ENCODE measurements around the gene MEF2D. TPM values are rescaled to one million over a fixed set of nuclear protein-coding genes. Genes with fewer than 3 reads are reported as not detected.

Gene MEF2D
- total RNA-seq, 1 donor from 2014 or later, result 51.0 TPM

- ATAC-seq, result no peak
- H3K9me3 ChIP-seq, result no peaks in the 10 kb centered on the region
- peaks cover 21% of the 10 kb centered on the region for H3K4me1 ChIP-seq
- H3K36me3 ChIP-seq, result no peaks in the 10 kb centered on the region
- H3K27ac ChIP-seq, result no peak overlapping the region
- no peak overlapping the region for H3K4me3 ChIP-seq
- intact Hi-C loops (cut with DNase I), result no loop called here
- no peak for DNase-seq
- no peaks in the 10 kb centered on the region for H3K27me3 ChIP-seq (ENCODE audit: low read depth)
- TF ChIP-seq, protein P1, sequence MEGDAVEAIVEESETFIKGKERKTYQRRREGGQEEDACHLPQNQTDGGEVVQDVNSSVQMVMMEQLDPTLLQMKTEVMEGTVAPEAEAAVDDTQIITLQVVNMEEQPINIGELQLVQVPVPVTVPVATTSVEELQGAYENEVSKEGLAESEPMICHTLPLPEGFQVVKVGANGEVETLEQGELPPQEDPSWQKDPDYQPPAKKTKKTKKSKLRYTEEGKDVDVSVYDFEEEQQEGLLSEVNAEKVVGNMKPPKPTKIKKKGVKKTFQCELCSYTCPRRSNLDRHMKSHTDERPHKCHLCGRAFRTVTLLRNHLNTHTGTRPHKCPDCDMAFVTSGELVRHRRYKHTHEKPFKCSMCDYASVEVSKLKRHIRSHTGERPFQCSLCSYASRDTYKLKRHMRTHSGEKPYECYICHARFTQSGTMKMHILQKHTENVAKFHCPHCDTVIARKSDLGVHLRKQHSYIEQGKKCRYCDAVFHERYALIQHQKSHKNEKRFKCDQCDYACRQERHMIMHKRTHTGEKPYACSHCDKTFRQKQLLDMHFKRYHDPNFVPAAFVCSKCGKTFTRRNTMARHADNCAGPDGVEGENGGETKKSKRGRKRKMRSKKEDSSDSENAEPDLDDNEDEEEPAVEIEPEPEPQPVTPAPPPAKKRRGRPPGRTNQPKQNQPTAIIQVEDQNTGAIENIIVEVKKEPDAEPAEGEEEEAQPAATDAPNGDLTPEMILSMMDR (IDR thresholded peaks at IDR 0.05), result no peak
Observed at GRCh38 chr1:156525071-156525501, 24.5 kb upstream of the MEF2D start.

- intact Hi-C loops (cut with DNase I), result no loop called here
- H3K27me3 ChIP-seq (ENCODE audit: low read depth), result no peaks in the 10 kb centered on the region
- no peak overlapping the region for H3K27ac ChIP-seq
- ATAC-seq (peak in 1 of 2 donors; percentile 21), DNase-seq (no peak)
- TF ChIP-seq, protein P1 (IDR thresholded peaks at IDR 0.05), result no peak
- H3K9me3 ChIP-seq, result no peaks in the 10 kb centered on the region
- H3K36me3 ChIP-seq, result no peaks in the 10 kb centered on the region
- H3K4me3 ChIP-seq, result no peak overlapping the region
- peaks cover 21% of the 10 kb centered on the region for H3K4me1 ChIP-seq
Observed at GRCh38 chr1:156524481-156524869, 23.9 kb upstream of the MEF2D start.

GRCh38 chr1:156523801-156524480, 23.4 kb upstream of the MEF2D start:
- no peaks in the 10 kb centered on the region for H3K36me3 ChIP-seq
- DNase-seq (no peak), ATAC-seq (no peak)
- TF ChIP-seq, protein P1 (IDR thresholded peaks at IDR 0.05), result no peak
- no peaks in the 10 kb centered on the region for H3K9me3 ChIP-seq
- H3K27me3 ChIP-seq (ENCODE audit: low read depth), result no peaks in the 10 kb centered on the region
- H3K4me3 ChIP-seq, result no peak overlapping the region
- no peak overlapping the region for H3K27ac ChIP-seq
- intact Hi-C loops (cut with DNase I), result no loop called here
- peaks cover 21% of the 10 kb centered on the region for H3K4me1 ChIP-seq

GRCh38 chr1:156522443-156522970, 21.9 kb upstream of the MEF2D start:
- H3K27me3 ChIP-seq (ENCODE audit: low read depth), result no peaks in the 10 kb centered on the region
- TF ChIP-seq, protein P1 (IDR thresholded peaks at IDR 0.05), result no peak
- H3K36me3 ChIP-seq, result no peaks in the 10 kb centered on the region
- H3K4me3 ChIP-seq, result no peak overlapping the region
- H3K9me3 ChIP-seq, result no peaks in the 10 kb centered on the region
- no peak overlapping the region for H3K27ac ChIP-seq
- H3K4me1 ChIP-seq, result peaks cover 16% of the 10 kb centered on the region
- no peak for ATAC-seq
- intact Hi-C loops (cut with DNase I), result no loop called here
- no peak for DNase-seq

DNA sequence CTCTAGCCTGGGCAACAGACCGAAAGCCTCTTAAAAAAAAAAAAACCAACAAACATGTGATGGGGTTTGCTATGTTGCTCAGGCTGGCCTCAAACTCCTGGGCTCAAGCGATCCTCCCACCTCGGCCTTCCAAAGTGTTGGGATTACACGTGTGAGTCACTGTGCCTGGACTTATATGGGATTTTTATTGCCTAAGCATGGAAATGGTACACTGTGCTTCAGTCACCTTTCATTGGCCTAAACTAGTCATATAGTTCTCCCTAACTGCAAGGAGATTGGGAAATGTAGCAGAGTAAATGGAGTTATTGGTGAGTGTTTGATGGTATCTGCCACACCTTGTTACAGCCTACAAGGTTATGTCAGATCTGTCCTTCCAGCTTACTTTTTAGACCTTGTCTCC, 17.2 kb upstream of the MEF2D start:
- DNase-seq, result no peak
- Histone ChIP-seq H3K4me3 (no peak overlapping the region), H3K4me1 (peaks cover 3% of the 10 kb centered on the region), H3K36me3 (no peaks in the 10 kb centered on the region), H3K27ac (no peak overlapping the region), H3K27me3 (ENCODE audit: low read depth) (no peaks in the 10 kb centered on the region), H3K9me3 (no peaks in the 10 kb centered on the region)
- no peak for ATAC-seq
- TF ChIP-seq, protein P1 (IDR thresholded peaks at IDR 0.05), result no peak
- intact Hi-C loops (cut with DNase I), result no loop called here
